ENCODE measurements around the gene INPP5A.
"Not testable (repeated sequence)": the region's sequence is repeated elsewhere in the genome, so short reads cannot be mapped to it uniquely, and the experiment has no call there.

The INPP5A gene, protein sequence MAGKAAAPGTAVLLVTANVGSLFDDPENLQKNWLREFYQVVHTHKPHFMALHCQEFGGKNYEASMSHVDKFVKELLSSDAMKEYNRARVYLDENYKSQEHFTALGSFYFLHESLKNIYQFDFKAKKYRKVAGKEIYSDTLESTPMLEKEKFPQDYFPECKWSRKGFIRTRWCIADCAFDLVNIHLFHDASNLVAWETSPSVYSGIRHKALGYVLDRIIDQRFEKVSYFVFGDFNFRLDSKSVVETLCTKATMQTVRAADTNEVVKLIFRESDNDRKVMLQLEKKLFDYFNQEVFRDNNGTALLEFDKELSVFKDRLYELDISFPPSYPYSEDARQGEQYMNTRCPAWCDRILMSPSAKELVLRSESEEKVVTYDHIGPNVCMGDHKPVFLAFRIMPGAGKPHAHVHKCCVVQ

DNA sequence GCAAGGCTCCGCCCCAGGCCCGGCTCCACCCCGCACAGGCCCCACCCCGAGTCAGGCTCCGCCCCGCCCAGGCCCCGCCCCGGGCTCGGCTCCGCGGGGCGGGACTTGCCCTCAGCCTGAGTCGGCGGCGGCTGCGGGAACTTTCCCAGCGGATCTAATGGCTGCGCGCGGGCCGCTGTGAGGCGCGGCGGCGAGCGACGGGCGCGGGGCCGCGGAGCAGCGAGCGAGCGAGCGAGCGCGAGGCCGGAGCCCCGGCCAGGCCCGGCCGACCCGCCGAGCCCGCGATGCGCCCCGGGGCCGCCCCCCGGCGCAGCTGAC is at the start of gene INPP5A:
INPP5A (plus strand) TSS at position 104 of the 318 bp plus-strand sequence. CDS start 310 bp downstream, outside the sequence.
- no peak for DNase-seq (ENCODE audit: low spot score)

DNA sequence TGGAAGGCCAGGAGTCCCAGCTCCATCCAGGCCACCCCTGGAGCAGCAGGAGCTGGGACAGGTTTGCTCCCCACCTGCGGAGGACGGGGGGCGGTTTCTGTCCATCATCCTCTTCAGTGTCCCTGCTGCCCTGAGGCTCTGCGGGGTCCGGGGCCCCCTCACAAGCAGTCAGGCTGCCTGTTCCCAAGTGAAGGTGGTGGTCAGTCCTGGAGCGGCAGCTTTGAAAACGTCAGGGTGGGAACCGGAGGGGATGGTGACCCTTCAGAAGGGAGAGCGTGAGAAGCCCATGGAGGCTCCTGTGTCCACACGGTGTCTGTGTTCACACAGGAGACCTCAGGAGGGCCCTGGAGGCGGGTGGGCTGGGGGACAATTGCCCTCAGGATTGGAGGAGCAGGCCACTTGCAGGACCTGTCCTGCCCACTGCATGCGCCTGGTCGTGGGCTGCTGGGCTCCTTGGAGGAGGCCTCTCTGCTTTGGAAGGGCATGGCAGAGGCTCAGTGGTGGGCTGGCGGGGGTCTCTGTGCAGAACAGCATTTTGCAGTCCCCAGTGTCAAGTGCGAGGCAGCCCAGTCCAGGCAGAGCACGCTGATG is 49.3 kb upstream of the INPP5A start:
- no peak for DNase-seq (ENCODE audit: low spot score)

DNA sequence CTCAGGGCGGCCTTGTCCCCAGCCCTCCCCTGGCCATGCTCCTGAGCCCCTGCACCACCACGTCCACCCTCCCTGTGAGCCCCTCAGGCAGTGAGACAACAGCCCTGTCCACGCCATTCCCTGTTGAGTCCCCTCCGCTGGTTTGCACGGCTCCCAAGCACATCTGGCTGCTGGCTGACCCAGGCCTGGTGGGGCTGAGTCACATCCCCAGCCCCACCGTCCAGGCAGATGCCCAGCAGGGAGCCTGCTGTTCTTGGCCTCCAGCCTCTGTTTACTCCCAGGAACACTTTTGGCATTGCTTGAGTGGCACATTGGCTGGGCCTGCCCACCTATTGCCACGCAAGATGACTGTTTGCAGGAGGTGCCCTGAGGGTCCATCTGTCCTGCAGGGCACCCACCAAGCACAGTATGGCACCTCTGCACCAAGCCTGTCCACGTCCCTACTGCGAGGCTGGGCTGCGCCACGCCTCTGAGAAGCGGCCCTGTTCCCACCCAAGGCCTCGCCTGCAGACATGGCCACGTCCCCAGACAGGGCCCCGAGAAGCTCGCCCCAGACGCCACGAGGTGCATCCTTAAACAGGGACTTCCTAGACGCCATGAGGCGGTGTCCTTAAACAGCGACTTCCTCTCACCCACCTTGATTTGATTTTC is 48.4 kb upstream of the INPP5A start:
- DNase-seq (ENCODE audit: low spot score), result no peak

DNA sequence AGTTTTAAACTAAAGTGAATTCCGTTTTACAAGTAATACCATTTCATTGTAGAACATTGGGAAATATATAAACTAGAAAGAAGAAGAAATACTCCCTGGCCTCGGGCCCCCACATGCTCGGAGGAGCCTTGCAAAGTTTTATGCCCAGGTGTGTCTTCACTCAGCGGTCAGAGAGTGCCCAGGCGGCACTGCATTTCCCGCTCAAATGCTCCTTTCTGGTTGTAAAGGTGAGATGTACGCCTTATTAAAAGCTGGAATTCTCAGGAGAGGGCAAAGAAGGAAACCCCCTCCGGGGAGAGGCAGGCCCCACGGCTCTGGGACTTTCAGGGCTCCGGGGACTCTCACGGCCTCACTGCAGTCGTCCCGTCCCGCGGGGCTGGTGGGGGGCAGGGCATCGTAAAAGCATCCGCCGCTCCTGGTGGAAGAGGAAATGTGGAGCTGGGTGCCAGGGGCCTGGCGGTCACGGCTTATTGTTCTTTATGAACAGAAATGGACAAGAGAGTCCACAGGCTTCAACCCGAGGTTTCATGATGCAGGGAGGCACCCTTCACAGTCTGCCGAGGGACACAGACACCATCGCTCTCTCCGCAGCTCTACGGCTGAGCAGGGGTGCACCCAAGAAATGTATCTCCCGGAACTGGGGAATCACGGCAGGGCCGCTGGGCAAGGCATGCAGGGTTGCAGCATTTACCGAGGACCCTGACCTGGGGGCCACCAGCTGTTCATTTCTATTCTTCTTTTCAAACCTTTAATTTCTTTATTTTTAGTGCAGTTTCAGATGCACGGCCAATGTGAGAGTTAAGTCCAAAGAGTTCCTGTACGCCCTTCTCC is 47.7 kb upstream of the INPP5A start:
- no peak for DNase-seq (ENCODE audit: low spot score)

DNA sequence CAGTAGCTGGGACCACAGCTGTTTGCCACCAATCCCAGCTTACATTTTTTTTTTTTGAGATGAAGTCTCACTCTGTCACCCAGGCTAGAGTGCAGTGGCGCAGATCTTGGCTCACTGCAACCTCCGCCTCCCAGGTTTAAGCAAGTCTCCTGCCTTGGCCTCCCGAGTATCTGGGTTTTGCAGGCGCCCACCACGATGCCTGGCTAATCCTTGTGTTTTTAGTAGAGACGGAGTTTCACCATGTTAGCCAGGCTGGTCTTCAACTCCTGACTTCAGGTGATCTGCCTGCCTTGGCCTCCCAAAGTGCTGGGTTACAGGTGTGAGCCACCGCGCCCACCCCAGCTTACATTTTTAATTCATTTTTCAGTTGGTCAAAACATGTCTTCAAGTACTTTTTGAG is 46.1 kb upstream of the INPP5A start:
- DNase-seq (ENCODE audit: low spot score), result not testable (repeated sequence)

DNA sequence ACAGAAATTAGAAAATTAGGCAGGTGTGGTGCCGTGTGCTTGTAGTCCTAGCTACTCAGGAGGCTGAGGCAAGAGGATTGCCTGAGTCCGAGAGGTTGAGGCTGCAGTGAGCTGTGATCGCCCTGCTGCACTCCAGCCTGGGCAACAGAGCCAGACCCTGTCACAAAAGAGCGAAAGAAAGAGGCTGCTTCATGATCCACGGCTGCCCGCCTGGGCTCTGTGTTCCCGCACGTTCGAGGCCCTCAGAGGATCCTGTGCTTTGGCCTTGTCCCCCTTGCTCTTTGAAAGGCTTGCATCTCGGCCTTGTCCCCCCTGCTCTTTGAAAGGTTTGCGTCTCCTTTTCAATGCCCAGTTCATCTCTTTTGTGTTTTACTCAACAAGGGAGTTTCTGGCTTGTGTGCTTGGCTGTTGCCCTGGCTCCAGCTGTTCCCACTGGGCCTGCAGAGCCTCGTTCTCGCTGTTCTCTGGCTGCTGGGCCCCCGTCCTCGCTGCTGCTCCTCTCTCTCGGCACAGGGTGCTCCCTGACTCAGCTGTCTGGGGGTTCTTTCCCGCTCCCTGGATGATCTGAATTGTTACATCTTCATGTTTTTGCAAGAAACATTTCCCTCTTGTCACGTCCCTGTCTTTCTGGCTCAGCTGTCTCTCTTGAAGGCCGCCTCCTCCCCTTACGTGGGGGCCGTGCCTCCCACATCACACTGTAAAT is 45.1 kb upstream of the INPP5A start:
- no peak for DNase-seq (ENCODE audit: low spot score)

DNA sequence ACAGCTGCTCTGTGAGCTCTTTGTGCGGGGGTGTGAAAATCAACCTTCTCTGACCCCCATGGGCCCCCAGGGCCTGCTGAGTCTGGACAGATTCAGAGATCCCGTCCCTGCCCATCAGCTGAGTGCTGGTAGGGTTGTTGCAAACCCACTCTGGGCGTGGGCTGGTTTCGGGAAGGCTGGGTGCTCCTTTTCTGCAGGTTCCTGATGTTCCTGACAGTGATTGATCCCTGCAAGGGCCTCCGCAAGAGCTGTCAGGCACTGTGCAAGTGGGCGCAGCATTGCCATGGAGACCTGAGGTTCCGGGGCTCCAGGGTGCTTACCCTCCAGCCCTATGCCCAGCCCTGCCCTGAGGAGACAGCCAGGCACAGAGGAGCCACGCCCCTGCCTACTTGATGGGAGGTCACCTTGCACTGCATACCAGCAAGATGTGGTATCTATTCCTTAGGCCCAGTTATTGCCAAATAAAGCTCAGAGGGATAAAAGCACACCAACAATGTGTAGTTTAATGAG is 44.3 kb upstream of the INPP5A start:
- DNase-seq (ENCODE audit: low spot score), result no peak

DNA sequence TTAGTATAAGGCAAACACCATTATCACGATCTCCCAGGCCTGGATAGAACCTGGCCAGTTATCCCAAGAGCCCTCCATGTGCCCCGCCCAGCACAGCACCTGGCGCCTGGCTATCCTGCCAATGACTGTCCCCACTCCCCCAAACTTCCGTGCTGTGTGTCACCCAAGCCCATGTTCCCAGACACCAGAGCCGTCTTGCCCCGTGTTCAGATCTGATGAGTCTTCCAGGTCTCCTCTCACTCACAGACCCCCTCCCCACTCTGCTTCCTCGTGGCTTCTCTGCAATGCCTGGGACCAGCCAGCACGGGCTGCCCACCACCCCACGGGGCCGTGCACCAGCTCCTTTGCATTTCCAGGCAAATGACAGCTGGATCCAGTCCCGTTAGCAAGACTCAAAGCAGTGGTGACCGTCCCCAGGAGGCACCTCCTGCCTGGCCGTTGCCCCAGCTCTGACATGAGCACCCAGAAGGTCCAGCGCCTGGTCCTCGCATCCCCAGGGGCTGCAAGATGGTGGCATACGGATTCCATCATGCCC is 43.8 kb upstream of the INPP5A start:
- no peak for DNase-seq (ENCODE audit: low spot score)

DNA sequence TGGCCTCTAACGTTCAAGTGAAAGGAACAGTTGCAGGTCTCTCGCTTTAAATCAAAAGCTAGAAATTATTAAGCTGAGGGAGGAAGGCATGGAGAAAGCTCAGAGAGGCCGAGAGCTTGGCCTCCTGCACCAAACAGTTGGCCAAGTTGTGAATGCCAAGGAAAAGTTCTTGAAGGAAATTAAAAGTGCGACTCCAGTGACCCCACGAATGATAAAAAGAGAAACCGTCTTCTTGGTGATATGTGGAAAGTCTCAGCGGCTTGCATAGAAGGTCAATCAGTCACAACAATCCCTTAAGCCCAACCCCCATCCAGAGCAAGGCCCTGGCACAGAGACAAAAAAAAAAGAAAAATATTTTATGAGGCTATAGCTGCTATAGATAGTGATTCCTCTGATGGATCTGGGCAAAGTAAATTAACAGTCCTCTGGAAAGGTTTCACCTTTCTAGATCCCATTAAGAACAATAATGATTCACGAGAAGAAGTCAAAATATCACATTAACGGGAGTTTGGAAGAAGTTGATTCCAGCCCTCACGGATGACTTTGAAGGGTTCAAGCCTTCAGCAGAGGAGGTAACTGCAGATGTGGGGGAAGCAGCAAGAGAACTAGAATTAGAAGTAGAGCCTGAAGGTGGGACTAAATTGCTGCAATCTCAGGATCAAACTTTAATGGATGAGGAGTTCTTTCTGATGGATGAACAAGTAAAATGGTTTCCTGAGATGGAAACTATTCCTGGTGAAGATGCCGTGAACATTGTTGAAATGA is 42.5 kb upstream of the INPP5A start:
- DNase-seq (ENCODE audit: low spot score), result no peak

DNA sequence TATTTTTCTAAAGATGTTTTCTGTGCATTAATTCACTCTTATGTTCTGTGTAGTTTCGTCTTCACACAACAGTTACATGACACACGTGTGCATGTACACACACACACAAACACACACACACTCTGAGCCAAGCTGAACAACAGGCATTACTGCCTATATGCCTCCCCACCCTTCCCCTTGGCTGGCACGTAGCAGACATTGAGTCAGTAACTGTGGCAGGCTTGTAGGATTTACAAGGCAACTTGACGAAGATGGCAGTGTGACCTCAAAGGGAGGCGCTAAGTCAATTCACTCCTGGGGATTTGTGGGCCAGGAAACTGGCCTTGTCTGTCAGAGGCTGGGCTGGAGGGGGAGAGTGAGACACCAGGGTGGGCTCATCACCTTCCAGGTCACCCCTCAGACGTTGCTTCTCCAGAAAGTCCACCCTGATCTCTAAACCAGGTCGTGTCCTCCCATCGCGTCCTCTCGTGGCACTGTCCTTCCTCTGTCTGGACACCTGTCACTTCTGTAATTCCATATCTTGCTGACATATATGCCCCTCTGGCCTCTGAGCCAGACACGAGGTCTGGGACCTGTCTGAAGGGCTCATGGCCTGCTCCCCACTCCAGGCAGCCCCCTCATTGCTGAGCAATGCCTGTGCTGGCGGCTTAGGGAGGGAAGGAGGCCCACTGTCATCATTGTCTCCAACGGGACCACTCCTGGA is 41.1 kb upstream of the INPP5A start:
- no peak for DNase-seq (ENCODE audit: low spot score)

DNA sequence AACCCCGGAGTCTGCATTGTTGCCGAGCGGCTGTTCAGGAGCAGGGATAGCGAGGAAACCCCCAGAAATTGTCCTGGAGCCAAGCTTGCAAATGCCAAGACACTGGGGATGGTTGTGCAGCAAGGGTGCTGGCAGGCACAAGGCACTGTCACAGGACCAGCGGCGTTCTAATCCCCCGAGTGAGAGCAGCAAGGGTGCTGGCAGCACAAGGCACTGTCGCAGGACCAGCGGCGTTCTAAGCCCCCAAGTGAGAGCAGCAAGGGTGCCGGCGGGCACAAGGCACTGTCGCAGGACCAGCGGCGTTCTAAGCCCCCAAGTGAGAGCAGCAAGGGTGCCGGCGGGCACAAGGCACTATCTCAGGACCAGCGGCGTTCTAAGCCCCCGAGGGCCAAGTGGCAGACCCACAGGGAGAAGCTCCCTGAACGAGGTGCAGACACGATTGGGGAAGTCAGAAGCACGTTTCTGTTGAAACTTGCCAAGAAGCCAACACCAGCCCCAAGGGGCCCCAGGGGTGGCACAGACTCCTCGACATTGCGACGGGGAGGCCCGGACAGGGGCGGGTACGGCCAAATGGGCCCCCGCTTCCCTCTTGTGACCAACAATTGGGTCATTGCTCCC is 40.4 kb upstream of the INPP5A start:
- no peak for DNase-seq (ENCODE audit: low spot score)

DNA sequence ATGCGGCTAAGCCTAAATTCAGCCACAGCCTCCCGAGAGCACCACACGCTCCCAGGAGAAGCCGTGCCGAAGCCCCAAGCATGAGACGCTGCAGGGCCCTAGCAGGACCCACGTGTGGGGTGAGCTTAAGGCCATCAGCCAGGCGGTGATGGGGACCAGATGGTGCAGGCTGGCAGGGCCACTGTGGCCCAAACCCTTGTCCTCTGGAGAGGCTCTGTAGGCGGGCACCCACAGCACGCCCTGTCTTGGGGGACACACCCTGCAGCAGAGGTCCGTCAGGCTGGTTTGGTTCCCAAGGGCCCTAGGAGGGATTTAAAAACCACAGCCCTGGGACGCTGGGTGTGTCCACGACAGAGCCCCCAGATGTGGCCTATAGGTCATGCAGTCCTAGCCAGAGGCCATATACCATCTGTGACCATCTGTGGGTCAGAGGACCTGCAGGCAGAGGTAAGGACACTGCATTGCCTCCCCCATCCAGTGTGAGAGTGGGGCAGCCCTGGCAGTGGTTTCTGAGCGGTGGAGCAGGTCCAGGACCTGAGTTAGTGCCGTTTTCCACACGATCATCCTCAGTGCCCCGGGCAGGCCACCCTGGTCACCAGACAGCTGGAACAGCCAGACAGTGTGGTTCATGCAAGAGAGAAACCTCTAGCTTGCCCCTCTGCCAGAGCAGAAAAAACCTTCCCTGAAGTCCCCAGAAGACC is 39.6 kb upstream of the INPP5A start:
- no peak for DNase-seq (ENCODE audit: low spot score)

DNA sequence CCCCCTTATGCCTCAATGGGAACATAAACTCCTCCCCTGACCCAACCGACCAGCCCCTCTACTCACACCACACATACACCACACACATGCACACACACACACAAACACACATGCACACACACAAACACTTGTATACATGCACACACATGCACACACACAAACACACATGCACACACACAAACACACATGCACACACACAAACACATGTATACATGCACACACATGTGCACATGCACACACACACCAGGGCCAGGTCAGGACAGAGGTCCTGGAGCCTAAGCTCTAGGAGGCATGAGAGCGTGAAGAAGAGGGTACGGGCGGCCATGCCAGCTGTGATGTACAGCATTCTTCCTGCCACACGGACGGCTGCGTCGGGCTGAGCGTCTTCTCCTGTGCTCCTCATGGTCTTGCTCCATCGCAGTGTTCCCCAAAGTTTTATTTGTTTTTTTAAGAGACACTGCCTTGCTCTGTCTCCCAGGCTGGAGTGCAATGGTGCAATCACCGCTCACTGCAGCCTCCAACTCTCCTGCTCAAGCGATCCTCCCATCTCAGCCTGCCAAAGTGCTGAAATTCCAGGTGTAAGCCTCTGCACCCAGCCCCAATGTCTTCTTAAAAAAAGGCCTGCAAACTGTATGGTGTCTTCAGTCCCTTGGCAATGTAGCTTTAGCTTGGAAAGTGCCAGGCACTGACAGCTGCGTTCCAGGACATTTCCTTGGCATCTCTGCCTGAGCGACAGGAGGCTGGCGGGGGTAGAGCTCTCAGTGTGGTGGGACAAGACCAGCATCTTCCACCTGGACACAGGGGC is 38.8 kb upstream of the INPP5A start:
- DNase-seq (ENCODE audit: low spot score), result no peak

DNA sequence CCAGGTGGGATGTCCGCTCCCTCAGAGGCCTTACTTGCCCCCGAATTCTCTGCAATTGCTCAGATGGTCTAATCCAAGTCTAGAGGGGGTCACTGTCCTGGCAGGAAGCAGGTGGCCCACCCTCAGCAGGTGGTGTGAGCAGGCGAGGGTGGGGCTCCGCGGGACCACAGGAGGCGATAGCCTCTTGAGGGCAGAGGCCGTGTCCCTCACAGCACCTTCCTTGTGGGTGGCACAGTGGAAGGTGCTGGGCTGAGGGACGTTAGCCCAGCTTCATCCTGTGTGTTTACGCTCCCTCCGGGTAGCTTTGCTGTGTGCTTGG is 38.3 kb upstream of the INPP5A start:
- no peak for DNase-seq (ENCODE audit: low spot score)

DNA sequence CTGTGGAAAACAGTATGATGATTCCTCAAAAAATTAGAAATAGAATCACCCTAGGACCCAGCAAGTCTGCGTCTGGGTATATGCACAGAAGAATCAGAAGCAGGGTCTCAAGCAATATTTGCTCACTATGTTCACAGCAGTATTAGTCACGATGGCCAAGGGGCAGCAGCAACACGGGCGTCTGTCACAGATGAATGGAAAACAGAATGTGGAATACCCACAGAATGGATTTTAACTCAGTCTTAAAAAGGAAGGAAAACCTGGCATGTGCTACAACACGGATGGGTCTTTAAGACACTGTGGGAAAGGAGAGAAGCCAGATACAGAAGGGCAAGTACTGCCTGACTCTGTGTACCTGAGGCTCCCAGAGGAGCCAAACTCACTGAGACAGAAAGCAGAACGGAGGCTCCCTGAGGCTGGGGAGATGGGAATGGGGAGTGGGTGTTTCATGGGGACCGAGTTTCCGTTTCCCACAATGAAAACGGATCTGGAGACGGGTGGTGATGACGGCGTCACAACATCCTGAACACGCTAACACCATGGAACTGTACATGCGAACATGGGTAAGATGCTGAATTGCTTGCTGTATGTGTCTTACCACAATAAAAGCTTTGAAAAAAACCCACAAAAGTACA is 36.7 kb upstream of the INPP5A start:
- no peak for DNase-seq (ENCODE audit: low spot score)

DNA sequence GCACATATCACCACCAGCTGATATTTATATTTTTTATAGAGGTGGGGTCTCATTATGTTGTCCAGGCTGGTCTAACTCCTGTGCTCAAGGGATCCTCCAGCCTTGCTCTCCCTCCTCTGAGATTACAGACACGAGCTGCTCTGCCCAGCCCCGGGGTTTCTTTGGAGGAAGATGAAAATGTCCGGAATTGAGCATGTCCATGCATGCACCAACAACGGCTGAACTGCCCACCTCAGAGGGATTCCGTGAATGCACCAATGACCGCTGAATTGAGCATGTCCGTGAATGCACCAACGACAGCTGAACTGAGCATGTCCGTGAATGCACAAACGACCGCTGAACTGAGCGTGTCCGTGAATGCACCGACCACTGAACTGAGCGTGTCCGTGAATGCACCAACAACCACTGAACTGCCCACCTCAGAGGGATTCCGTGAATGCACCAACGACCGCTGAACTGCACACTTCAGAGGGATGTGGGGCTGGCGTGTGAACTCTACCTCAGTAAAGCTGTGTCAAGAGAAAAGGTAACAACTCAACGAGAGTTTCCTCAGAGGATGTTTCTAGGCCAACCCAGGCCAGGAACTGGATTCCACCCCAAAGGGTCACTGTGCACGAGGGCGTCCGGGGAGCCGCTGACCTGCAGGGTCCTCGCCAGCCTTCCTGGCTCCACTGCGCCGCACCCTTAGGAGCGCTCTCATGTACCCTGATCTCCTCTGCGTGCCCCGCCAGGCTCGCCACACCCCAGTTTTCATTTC is 34.9 kb upstream of the INPP5A start:
- DNase-seq (ENCODE audit: low spot score), result no peak
